GM21723 (cell line): Measurements from ENCODE around the gene ATP8B1.

Experiments used
- ATAC-seq: cut with Tn5 transposase; IDR thresholded peaks from one replicate; pipeline ENCODE4 v1.9.1; 2021; ENCODE audit warnings: mild to moderate bottlenecking, moderate library complexity; ENCODE audit not compliant: unreplicated experiment

The ATP8B1 gene

DNA sequence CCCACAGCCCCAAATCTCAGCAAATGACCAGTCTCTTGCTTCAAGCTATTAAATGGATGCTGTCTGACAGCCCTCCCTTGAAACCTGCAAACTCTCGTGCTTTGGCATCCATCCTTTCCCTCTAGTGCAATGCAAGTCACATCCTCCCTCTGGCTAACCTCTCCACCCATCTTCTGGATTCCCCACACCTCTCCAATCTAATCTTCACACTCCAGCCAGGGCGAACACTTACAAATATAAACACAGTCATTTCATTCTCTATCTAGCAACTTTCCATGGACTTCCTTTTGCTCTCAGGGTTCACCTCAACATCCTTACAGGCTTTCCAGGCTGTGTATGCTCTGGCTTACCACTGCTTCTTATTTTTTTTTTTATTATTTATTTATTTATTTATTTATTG, 171.4 kb downstream of the ATP8B1 start:
- ATAC-seq = no peak

DNA sequence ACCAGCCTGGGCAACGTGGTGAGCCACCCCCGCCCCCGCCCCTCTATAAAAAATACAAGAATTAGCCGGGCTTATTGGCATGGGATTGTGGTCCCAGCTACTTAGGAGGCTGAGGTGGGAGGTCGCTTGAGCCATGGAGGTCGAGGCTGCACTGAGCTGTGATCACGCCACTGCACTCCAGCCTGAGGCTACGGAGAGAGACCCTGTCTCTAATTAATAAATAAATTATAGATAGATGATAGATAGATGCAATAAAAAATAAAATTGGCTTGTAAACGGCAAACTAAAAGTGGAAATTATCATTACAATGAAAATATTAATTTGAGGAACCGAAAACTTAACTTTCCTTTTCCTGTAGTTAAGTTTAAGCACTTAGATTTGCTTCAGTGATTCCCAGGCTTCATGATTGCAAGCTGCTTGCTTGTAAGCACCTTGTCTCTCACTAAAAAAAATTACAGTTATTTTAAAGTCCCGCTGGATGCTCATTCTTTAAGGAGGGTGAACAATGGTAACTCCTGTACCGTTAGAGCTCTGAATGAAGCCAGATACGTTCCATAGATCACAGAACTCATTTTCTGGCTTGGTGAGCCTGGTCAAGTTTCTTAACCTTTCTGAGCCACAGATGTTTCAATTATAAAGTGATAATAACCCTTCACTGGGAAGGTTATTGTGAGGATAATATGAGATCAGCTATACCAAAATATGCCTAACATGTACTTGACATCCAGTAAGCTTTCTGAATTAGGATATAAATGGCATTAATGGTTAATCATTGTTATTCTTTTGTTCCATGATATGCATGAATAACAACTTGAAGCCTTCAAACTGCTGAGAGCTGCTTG, 172.1 kb downstream of the ATP8B1 start:
- ATAC-seq = peak; percentile 52

DNA sequence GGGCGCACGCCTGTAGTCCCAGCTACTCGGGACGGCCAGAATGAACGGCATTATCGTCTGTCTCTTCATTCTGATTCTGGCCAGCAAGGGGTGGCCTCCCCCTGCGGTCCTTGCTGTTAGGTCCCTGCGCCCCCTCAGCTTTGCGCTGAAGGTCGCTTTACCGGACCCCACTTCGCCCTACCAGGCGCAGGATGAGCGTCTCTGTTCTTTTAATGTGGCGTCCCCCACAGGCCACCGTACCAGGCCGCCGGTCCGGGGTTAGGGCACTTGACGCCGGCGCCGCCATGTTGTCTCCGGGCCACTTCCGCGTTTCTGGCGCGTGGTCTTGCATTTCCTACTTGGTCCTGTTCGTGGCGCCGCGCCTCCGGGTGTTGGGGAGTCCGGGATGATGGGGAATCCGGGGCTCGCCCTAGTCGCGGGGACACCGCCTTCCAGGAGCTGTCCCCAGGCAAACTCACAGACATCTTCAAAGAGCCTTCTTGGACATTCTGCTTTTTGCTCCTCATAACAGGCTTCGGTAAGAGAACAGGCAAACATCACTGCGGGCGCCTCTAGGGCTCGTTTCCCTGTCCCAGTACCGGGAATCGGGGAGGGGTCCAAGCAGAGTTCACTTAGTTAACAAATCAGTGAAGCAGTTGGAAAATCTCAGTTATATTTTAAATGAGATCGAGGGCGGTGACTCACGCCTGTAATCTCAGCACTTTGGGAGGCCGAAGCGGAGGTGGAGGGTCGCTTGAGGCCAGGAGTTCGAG, 172.9 kb downstream of the ATP8B1 start:
- peak; percentile 96 for ATAC-seq

DNA sequence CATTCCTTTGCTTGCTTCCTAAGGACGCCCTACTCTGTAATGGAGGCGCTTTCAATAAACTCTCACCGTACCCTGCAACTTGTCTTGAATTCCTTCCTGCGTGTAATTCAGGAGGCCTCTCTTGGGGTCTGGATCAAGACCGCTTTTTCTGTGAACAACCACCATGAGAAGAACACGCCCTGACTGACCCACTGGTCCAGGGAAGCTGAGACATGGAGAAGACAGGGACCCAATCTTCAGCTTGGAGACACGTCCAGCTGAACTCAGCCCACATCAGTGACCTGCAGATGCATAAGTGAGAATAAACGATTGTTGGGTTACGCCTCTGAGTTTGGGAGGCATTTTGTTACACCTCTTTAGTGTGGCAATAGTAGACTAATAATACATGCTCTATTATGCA, 173.7 kb downstream of the ATP8B1 start:
- no peak for ATAC-seq

DNA sequence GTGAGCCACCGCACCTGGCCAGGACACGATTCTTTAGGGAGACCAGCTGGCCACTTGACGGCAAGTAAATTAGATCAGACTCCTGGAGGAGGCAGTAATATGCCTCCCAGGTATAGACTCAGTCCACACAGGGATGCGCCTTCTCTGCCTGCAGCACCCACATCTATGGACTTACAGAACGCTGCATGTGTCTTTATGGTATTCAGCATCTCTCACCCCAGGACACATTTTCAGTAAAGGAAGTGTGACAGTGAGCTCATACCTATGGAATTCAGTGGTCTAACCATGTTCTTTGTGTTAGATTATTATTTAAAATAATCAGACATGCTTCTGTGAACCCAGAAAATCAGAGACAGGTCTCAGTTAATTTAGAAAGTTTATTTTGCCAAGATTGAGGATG, 175.6 kb downstream of the ATP8B1 start:
- ATAC-seq = no peak

DNA sequence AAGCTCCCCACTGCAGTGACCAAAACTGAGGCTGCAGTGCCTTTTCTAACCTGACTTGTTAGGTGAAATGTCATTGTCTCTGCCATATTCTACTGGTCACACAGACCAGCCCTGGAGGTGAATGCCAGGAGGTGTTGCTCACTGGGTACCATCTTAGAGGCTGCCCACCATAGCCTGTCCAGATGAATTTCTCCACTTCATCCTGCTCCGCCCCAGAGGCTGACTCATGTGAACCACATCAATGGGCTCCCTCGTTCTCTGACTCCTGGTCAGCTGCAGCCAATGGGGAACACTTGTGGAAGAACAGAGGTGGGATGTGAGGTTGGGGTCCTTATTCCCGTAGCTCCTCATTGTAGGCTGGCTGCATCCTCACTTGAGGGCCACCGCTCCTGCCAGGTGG, 178.1 kb downstream of the ATP8B1 start:
- ATAC-seq = no peak

DNA sequence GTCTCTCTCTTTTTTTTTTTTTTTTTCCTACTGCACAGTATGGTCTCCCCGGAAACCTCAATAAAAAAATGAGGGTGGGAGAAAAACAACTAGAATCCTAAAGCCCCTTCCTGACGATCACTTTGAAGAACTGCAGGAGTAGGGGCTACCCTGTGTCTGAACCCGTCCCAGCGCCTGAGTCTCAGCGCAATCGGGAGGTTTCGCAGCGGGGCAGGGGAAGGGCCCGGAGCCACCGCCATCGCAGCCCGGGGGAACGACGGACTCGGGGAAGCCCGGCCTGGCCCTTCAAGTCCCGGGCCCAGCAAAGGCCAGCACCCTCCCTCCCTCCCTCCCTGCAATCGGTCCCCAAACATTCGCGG, 181.9 kb downstream of the ATP8B1 start:
- ATAC-seq = peak; percentile 32

DNA sequence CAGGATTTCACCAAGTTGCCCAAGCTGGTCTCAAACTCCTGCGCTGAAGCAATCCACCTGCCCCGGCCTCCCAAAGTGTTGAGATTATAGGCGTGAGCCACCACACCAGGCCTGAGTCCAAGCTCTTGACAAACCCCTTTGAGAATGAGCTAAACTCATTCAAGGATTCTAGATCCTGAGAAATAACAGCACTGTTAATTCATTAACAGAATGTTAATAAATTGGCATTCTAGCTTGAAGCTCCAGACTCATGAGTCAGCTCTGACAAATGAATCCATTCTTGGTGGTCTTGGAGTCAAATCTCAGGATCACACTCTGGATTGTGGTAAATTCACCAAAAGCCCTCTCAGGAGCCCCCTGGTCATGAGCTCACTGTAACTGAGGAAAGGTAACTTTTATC, 183.2 kb downstream of the ATP8B1 start:
- ATAC-seq = no peak

DNA sequence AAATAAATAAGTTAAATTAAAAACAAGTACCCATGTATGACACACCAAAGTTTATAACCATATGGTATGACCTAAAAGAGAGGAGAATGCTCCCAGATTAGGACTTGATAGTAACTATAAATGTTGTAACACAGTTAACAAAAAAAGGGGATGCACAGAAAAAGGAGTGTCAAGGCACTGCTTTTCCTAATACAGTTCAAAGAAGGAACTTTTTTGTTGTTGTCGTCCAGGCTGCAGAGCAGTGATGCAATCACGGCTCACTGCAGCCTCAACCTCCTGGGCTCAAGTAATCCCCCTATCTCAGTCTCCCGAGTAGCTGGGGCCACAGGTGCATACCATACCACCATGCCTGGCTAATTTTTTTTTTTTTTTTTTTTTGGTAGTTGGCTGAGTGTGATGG, 184.2 kb downstream of the ATP8B1 start:
- no peak for ATAC-seq

DNA sequence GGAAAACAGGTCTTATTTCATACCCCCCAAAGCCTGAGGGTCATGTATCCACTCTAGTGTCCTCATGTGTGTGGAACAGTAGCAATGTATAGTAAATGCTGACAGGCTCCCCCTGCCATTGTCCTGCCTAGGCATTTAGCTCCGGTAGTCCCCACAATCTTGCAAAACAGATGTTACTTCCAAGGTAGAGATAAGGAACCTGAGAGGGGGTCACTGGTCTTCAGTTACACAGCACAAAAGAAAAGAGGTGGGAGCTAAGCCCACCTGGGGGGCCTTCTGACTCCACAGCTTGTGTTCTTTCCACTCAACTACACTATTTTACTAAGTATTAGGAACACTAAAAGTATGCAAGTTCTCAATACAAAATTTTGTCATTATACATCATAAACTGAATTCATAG, 199.2 kb downstream of the ATP8B1 start:
- no peak for ATAC-seq
